Measurements from ENCODE around the gene RAPGEF4.
"Not testable (repeated sequence)": the region's sequence is repeated elsewhere in the genome, so short reads cannot be mapped to it uniquely, and the experiment has no call there.

RAPGEF4 gene

GRCh38 chr2:172791953-172792352 is 56.3 kb downstream of the RAPGEF4 start:
- no peak overlapping the region for H3K27ac ChIP-seq (ENCODE audit: low read depth in 2 of 2, low read length in 2 of 2)
- H3K9ac ChIP-seq (ENCODE audit: low read depth in 1 of 2, low read length in 2 of 2) = no peak overlapping the region
- H3K27me3 ChIP-seq (ENCODE audit: control insufficient read depth in 2 of 2, insufficient read depth in 2 of 2, low read length in 2 of 2) = no peaks in the 10 kb centered on the region
- H3K4me1 ChIP-seq (ENCODE audit: control insufficient read depth in 2 of 2, insufficient read depth in 2 of 2, low read length in 2 of 2) = no peaks in the 10 kb centered on the region
- no peaks in the 10 kb centered on the region for H3K36me3 ChIP-seq (ENCODE audit: control insufficient read depth in 2 of 2, insufficient read depth in 2 of 2, low read length in 2 of 2)
- H3K9me3 ChIP-seq (ENCODE audit: control insufficient read depth in 2 of 2, low read length in 2 of 2) = no peaks in the 10 kb centered on the region
- H3K4me3 ChIP-seq (ENCODE audit: low read length in 2 of 2) = no peak overlapping the region

DNA sequence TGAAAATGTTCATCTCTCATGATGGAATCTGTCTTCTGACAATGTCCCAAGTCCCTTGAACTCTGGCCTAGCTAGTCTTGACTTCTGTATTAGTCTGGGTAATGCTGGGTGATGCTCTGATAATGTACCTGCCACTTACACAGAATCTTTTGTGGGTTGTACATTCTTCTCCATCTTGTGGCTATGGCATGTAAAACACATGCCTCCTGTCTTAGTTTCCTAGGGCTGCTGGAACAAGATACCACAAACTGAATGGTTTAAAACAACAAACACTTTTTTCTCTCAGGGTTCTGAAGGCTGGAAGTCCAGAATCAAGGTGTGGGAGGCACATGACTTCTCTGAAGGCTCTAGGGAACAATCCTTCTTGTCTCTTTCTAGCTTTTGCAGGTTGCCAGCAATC is 57.1 kb downstream of the RAPGEF4 start:
- Histone ChIP-seq H3K4me3 (ENCODE audit: low read length in 2 of 2) (no peak overlapping the region), H3K36me3 (ENCODE audit: control insufficient read depth in 2 of 2, insufficient read depth in 2 of 2, low read length in 2 of 2) (no peaks in the 10 kb centered on the region), H3K9me3 (ENCODE audit: control insufficient read depth in 2 of 2, low read length in 2 of 2) (no peaks in the 10 kb centered on the region)

DNA sequence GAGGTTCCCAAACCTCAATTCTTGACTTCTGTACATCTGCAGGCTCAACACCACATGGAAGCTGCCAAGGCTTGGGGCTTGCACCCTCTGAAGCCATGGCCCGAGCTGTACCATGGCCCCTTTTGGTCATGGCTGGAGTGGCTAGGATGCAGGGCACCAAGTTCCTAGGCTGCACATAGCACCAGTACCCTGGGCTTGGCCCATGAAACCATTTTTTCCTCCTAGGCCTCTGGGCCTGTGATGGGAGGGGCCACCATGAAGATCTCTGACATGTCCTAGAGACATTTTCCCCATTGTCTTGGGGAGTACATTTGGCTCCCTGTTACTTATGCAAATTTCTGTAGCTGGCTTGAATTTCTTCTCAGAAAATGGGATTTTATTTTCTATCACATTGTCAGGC is 67.7 kb downstream of the RAPGEF4 start:
- H3K9ac ChIP-seq (ENCODE audit: low read depth in 1 of 2, low read length in 2 of 2); H3K27me3 ChIP-seq (ENCODE audit: control insufficient read depth in 2 of 2, insufficient read depth in 2 of 2, low read length in 2 of 2): not testable (repeated sequence)

More for the DNA sequence above, 57.1 kb downstream of the RAPGEF4 start:
- Histone ChIP-seq H3K27ac (ENCODE audit: low read depth in 2 of 2, low read length in 2 of 2) (no peak overlapping the region), H3K27me3 (ENCODE audit: control insufficient read depth in 2 of 2, insufficient read depth in 2 of 2, low read length in 2 of 2) (no peaks in the 10 kb centered on the region), H3K4me1 (ENCODE audit: control insufficient read depth in 2 of 2, insufficient read depth in 2 of 2, low read length in 2 of 2) (no peaks in the 10 kb centered on the region), H3K9ac (ENCODE audit: low read depth in 1 of 2, low read length in 2 of 2) (no peak overlapping the region)

DNA sequence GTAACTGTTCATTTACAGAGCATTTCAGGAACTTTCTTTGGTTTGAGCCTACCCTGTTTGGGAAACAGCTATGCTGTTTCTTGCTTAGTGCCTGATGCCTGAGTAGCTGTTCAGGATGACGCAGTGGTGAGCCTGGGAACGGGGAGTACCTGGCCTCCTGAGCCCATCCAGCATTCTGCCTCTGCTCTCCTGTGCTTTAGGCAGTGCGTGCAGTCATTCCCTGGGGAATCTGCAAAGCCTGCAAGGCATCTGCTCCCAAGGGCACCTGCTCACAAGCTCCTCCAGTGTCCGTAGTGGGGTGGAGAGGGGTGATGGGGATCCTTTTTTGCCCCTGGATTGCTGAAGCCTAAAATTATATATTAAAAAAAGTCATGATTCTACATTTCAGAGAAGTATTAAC is 68.8 kb downstream of the RAPGEF4 start:
- no peak overlapping the region for H3K27ac ChIP-seq (ENCODE audit: low read depth in 2 of 2, low read length in 2 of 2)
- H3K27me3 ChIP-seq (ENCODE audit: control insufficient read depth in 2 of 2, insufficient read depth in 2 of 2, low read length in 2 of 2) = no peaks in the 10 kb centered on the region
- H3K9me3 ChIP-seq (ENCODE audit: control insufficient read depth in 2 of 2, low read length in 2 of 2) = peaks cover 0 to 2% of the 10 kb centered on the region in 2 donors
- no peak overlapping the region for H3K4me3 ChIP-seq (ENCODE audit: low read length in 2 of 2)
- no peaks in the 10 kb centered on the region for H3K36me3 ChIP-seq (ENCODE audit: control insufficient read depth in 2 of 2, insufficient read depth in 2 of 2, low read length in 2 of 2)
- peaks cover 0 to 4% of the 10 kb centered on the region in 2 donors for H3K4me1 ChIP-seq (ENCODE audit: control insufficient read depth in 2 of 2, insufficient read depth in 2 of 2, low read length in 2 of 2)
- H3K9ac ChIP-seq (ENCODE audit: low read depth in 1 of 2, low read length in 2 of 2) = no peak overlapping the region

More for the DNA sequence above, 67.7 kb downstream of the RAPGEF4 start:
- H3K27ac ChIP-seq (ENCODE audit: low read depth in 2 of 2, low read length in 2 of 2); H3K4me1 ChIP-seq (ENCODE audit: control insufficient read depth in 2 of 2, insufficient read depth in 2 of 2, low read length in 2 of 2); H3K4me3 ChIP-seq (ENCODE audit: low read length in 2 of 2); H3K36me3 ChIP-seq (ENCODE audit: control insufficient read depth in 2 of 2, insufficient read depth in 2 of 2, low read length in 2 of 2); H3K9me3 ChIP-seq (ENCODE audit: control insufficient read depth in 2 of 2, low read length in 2 of 2): not testable (repeated sequence)

DNA sequence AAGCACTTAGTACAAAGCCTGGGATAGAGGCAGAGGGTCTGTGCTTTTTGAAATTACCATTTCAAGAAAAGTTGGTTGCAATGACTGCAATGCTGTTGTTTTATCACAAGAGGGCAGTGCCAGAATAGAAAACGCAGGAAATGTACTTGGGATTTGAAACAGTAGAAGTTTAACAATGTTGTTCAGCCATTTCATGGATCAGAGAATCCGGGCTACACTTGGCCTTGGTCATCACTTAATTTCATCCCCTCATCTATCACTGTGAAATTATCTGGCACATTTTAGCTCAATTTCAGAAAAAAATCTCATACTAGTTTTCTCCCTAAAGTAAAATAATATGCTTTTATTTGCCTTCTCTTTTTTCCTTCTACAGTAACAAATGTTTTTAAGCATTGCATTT is 70.8 kb downstream of the RAPGEF4 start:
- H3K9ac ChIP-seq (ENCODE audit: low read depth in 1 of 2, low read length in 2 of 2) = no peak overlapping the region
- no peak overlapping the region for H3K27ac ChIP-seq (ENCODE audit: low read depth in 2 of 2, low read length in 2 of 2)

DNA sequence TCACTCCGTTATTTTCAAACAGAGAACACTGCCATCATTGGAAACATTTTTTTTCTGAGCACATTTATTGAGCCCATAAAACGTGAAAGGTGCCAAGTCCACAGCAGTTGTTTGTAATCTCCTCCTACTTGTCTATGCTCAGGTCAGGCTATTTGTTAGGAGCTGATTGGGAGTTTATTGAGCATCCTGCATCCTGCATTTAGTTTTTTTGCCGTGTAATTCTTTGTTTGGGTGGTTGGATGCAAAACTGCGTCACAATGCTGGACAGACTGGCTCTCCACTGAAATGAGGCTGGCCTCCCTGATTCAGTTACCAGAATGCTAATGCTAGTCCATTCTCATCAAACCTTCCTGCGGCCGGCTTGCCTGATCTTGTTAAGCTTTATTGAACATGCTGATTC is 71.4 kb downstream of the RAPGEF4 start:
- peaks cover 0 to 4% of the 10 kb centered on the region in 2 donors for H3K4me1 ChIP-seq (ENCODE audit: control insufficient read depth in 2 of 2, insufficient read depth in 2 of 2, low read length in 2 of 2)

More for the DNA sequence above, 70.8 kb downstream of the RAPGEF4 start:
- peaks cover 3 to 5% of the 10 kb centered on the region in 2 donors for H3K27me3 ChIP-seq (ENCODE audit: control insufficient read depth in 2 of 2, insufficient read depth in 2 of 2, low read length in 2 of 2)
- no peaks in the 10 kb centered on the region for H3K36me3 ChIP-seq (ENCODE audit: control insufficient read depth in 2 of 2, insufficient read depth in 2 of 2, low read length in 2 of 2)
- peaks cover 0 to 4% of the 10 kb centered on the region in 2 donors for H3K4me1 ChIP-seq (ENCODE audit: control insufficient read depth in 2 of 2, insufficient read depth in 2 of 2, low read length in 2 of 2)
- H3K4me3 ChIP-seq (ENCODE audit: low read length in 2 of 2) = no peak overlapping the region
- H3K9me3 ChIP-seq (ENCODE audit: control insufficient read depth in 2 of 2, low read length in 2 of 2) = peaks cover 0 to 2% of the 10 kb centered on the region in 2 donors

GRCh38 chr2:172808156-172808555 is 72.5 kb downstream of the RAPGEF4 start:
- peaks cover 3 to 5% of the 10 kb centered on the region in 2 donors for H3K27me3 ChIP-seq (ENCODE audit: control insufficient read depth in 2 of 2, insufficient read depth in 2 of 2, low read length in 2 of 2)
- peaks cover 0 to 2% of the 10 kb centered on the region in 2 donors for H3K9me3 ChIP-seq (ENCODE audit: control insufficient read depth in 2 of 2, low read length in 2 of 2)
- H3K36me3 ChIP-seq (ENCODE audit: control insufficient read depth in 2 of 2, insufficient read depth in 2 of 2, low read length in 2 of 2) = no peaks in the 10 kb centered on the region
- peaks cover 0 to 4% of the 10 kb centered on the region in 2 donors for H3K4me1 ChIP-seq (ENCODE audit: control insufficient read depth in 2 of 2, insufficient read depth in 2 of 2, low read length in 2 of 2)
- no peak overlapping the region for H3K27ac ChIP-seq (ENCODE audit: low read depth in 2 of 2, low read length in 2 of 2)
- H3K4me3 ChIP-seq (ENCODE audit: low read length in 2 of 2) = no peak overlapping the region
- no peak overlapping the region for H3K9ac ChIP-seq (ENCODE audit: low read depth in 1 of 2, low read length in 2 of 2)

More for the DNA sequence above, 71.4 kb downstream of the RAPGEF4 start:
- Histone ChIP-seq H3K27me3 (ENCODE audit: control insufficient read depth in 2 of 2, insufficient read depth in 2 of 2, low read length in 2 of 2) (peaks cover 3 to 5% of the 10 kb centered on the region in 2 donors), H3K36me3 (ENCODE audit: control insufficient read depth in 2 of 2, insufficient read depth in 2 of 2, low read length in 2 of 2) (no peaks in the 10 kb centered on the region), H3K9me3 (ENCODE audit: control insufficient read depth in 2 of 2, low read length in 2 of 2) (peaks cover 0 to 2% of the 10 kb centered on the region in 2 donors), H3K4me3 (ENCODE audit: low read length in 2 of 2) (no peak overlapping the region), H3K9ac (ENCODE audit: low read depth in 1 of 2, low read length in 2 of 2) (no peak overlapping the region), H3K27ac (ENCODE audit: low read depth in 2 of 2, low read length in 2 of 2) (no peak overlapping the region)

- Histone ChIP-seq H3K4me3 (ENCODE audit: low read length in 2 of 2) (no peak overlapping the region), H3K27me3 (ENCODE audit: control insufficient read depth in 2 of 2, insufficient read depth in 2 of 2, low read length in 2 of 2) (peaks cover 3 to 5% of the 10 kb centered on the region in 2 donors), H3K4me1 (ENCODE audit: control insufficient read depth in 2 of 2, insufficient read depth in 2 of 2, low read length in 2 of 2) (peaks cover 0 to 4% of the 10 kb centered on the region in 2 donors), H3K9me3 (ENCODE audit: control insufficient read depth in 2 of 2, low read length in 2 of 2) (no peaks in the 10 kb centered on the region), H3K27ac (ENCODE audit: low read depth in 2 of 2, low read length in 2 of 2) (no peak overlapping the region), H3K36me3 (ENCODE audit: control insufficient read depth in 2 of 2, insufficient read depth in 2 of 2, low read length in 2 of 2) (no peaks in the 10 kb centered on the region), H3K9ac (ENCODE audit: low read depth in 1 of 2, low read length in 2 of 2) (no peak overlapping the region)
Measured at GRCh38 chr2:172811027-172811426, 75.4 kb downstream of the RAPGEF4 start.

- Histone ChIP-seq H3K9ac (ENCODE audit: low read depth in 1 of 2, low read length in 2 of 2) (no peak overlapping the region), H3K4me1 (ENCODE audit: control insufficient read depth in 2 of 2, insufficient read depth in 2 of 2, low read length in 2 of 2) (peaks cover 0 to under 1% of the 10 kb centered on the region in 2 donors), H3K36me3 (ENCODE audit: control insufficient read depth in 2 of 2, insufficient read depth in 2 of 2, low read length in 2 of 2) (no peaks in the 10 kb centered on the region), H3K4me3 (ENCODE audit: low read length in 2 of 2) (no peak overlapping the region), H3K27me3 (ENCODE audit: control insufficient read depth in 2 of 2, insufficient read depth in 2 of 2, low read length in 2 of 2) (peaks cover 3 to 5% of the 10 kb centered on the region in 2 donors), H3K9me3 (ENCODE audit: control insufficient read depth in 2 of 2, low read length in 2 of 2) (no peaks in the 10 kb centered on the region), H3K27ac (ENCODE audit: low read depth in 2 of 2, low read length in 2 of 2) (no peak overlapping the region)
Measured at GRCh38 chr2:172812158-172812744, 76.6 kb downstream of the RAPGEF4 start.

DNA sequence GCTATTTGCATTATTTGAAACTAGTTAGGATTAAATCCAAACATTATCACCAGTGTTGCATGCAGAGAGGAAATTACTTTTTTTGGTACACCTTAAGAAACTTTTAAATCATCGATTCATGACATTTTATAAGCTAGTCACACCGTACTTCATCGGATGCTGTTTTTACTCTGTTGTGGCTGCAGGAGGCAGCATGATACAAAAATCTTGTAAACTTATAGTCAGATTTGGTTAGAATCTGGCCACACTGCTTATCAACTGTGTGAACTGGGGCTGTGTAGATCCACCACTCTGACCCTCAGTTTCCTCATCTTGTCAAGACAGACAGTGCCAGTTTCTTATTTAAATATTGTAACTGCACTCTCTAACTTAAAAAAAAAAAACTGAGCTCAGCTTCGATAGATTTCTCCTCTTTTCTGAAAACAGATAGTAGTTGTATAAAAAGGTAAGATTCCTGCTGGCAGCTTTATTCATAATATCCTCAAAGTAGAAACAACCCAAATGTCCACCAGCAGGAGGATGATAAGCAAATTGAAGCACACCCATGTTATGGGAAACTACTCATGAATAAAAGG is 77.8 kb downstream of the RAPGEF4 start:
- H3K4me1 ChIP-seq (ENCODE audit: control insufficient read depth in 2 of 2, insufficient read depth in 2 of 2, low read length in 2 of 2) = no peaks in the 10 kb centered on the region
- no peaks in the 10 kb centered on the region for H3K9me3 ChIP-seq (ENCODE audit: control insufficient read depth in 2 of 2, low read length in 2 of 2)
- no peak overlapping the region for H3K9ac ChIP-seq (ENCODE audit: low read depth in 1 of 2, low read length in 2 of 2)
- no peak overlapping the region for H3K4me3 ChIP-seq (ENCODE audit: low read length in 2 of 2)
- peaks cover 3 to 6% of the 10 kb centered on the region in 2 donors for H3K27me3 ChIP-seq (ENCODE audit: control insufficient read depth in 2 of 2, insufficient read depth in 2 of 2, low read length in 2 of 2)
- H3K36me3 ChIP-seq (ENCODE audit: control insufficient read depth in 2 of 2, insufficient read depth in 2 of 2, low read length in 2 of 2) = no peaks in the 10 kb centered on the region
- no peak overlapping the region for H3K27ac ChIP-seq (ENCODE audit: low read depth in 2 of 2, low read length in 2 of 2)
